Measurements from ENCODE around the gene IMMP2L. TPM values are rescaled to one million over a fixed set of nuclear protein-coding genes. Genes with fewer than 3 reads are reported as not detected.

Gene IMMP2L
- total and polyA plus RNA-seq, 2 of the 13 experiments (the other 11 are each of a cell fraction or from before 2014, with no cell fraction given) = 7.8 to 16.9 TPM

DNA sequence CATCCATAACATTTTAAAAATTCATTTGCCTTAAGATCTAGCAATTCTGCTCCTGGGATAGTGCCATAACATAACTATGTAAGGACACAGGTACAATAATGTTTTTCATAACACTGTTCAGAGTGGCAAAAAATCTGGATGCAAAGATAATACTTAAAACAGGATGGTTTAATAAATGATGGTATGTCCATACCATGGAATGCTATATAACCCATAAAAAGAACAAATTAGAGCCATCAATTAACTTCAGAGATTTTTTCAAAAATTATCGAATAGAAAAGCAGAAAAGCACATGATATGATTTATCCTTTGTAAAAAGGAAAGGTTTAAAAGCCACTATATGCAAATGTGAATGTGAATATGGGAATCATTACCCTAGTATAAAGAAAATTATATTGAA, 664.8 kb downstream of the IMMP2L start:
- ChIA-PET CTCF (ENCODE audit: low intra/inter-chr PET ratio, low total read pairs) (no interaction called here), POLR2A (no interaction called here)
- ATAC-seq (no peak), FAIRE-seq (no peak), DNase-seq (ENCODE audit: low spot score) (no peak)
- Histone ChIP-seq H3K36me3 (replicated peaks in 1 of 2; ENCODE audit: control insufficient read depth in 1 of 2, insufficient read depth in 2 of 2, low read length in 2 of 2) (no peaks in the 10 kb centered on the region), H4K20me1 (ENCODE audit: insufficient read depth, low read length) (no peaks in the 10 kb centered on the region), H3K79me2 (ENCODE audit: insufficient read depth, low read length) (no peaks in the 10 kb centered on the region), H3K9me3 (ENCODE audit: low read length) (no peaks in the 10 kb centered on the region), H3K27ac (ENCODE audit: extremely low read length, insufficient read depth, low read length) (no peak overlapping the region), H3K4me1 (ENCODE audit: insufficient read depth, low read length) (no peaks in the 10 kb centered on the region), H3K9ac (ENCODE audit: insufficient read depth, low read depth, low read length) (no peak overlapping the region), H3K4me3 (replicated peaks in 1 of 3; ENCODE audit: insufficient read depth in 1 of 3, low read depth in 2 of 3, low read length in 3 of 3) (no peak overlapping the region), H2AFZ (ENCODE audit: low read length) (no peak overlapping the region), H3K27me3 (ENCODE audit: control insufficient read depth in 1 of 2, insufficient read depth in 2 of 2, low read length in 2 of 2) (no peaks in the 10 kb centered on the region; a peak in 1 of 5 replicates), H3K4me2 (ENCODE audit: low read depth, low read length) (no peak overlapping the region)
- WGBS (ENCODE audit: low lambda C conversion rate) = 2% methylated on average over 1 of the region's 1 CpG
- BruUV-seq (replicated peaks) = no TSS peak
- TF ChIP-seq ZSCAN30 (CRISPR knock-in tag; IDR thresholded peaks at IDR 0.05) = no peak
- TF ChIP-seq HDAC2 (CRISPR knock-in tag; IDR thresholded peaks at IDR 0.05) = no peak
- no peak for TF ChIP-seq ARNTL (CRISPR knock-in tag; IDR thresholded peaks at IDR 0.05)
- no peak for TF ChIP-seq SMARCE1 (IDR thresholded peaks at IDR 0.05; ENCODE audit: borderline replicate concordance)
- TF ChIP-seq ZNF558 (CRISPR knock-in tag; IDR thresholded peaks at IDR 0.05; ENCODE audit: borderline replicate concordance) = no peak
- no peak for TF ChIP-seq GLI4 (CRISPR knock-in tag; IDR thresholded peaks at IDR 0.05; ENCODE audit: borderline replicate concordance)
- no peak for TF ChIP-seq ZNF639 (CRISPR knock-in tag; conservative IDR thresholded peaks at IDR 0.05)
- no peak for TF ChIP-seq IKZF4 (CRISPR knock-in tag; IDR thresholded peaks at IDR 0.05; ENCODE audit: borderline replicate concordance, low read depth, not compliant biosample characterization)
- no peak for TF ChIP-seq RARA (CRISPR knock-in tag; IDR thresholded peaks at IDR 0.05)
- no peak for TF ChIP-seq ARHGAP35 (CRISPR knock-in tag; IDR thresholded peaks at IDR 0.05; ENCODE audit: borderline replicate concordance)
- no peak for TF ChIP-seq ADNP (CRISPR knock-in tag; IDR thresholded peaks at IDR 0.05)
- TF ChIP-seq, protein P1, sequence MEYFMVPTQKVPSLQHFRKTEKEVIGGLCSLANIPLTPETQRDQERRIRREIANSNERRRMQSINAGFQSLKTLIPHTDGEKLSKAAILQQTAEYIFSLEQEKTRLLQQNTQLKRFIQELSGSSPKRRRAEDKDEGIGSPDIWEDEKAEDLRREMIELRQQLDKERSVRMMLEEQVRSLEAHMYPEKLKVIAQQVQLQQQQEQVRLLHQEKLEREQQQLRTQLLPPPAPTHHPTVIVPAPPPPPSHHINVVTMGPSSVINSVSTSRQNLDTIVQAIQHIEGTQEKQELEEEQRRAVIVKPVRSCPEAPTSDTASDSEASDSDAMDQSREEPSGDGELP (IDR thresholded peaks at IDR 0.05; ENCODE audit: borderline replicate concordance, low read depth) = no peak
- TF ChIP-seq, protein P2, sequence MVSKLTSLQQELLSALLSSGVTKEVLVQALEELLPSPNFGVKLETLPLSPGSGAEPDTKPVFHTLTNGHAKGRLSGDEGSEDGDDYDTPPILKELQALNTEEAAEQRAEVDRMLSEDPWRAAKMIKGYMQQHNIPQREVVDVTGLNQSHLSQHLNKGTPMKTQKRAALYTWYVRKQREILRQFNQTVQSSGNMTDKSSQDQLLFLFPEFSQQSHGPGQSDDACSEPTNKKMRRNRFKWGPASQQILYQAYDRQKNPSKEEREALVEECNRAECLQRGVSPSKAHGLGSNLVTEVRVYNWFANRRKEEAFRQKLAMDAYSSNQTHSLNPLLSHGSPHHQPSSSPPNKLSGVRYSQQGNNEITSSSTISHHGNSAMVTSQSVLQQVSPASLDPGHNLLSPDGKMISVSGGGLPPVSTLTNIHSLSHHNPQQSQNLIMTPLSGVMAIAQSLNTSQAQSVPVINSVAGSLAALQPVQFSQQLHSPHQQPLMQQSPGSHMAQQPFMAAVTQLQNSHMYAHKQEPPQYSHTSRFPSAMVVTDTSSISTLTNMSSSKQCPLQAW (CRISPR knock-in tag; IDR thresholded peaks at IDR 0.05) = no peak
- no peak for TF ChIP-seq ZXDC (CRISPR knock-in tag; IDR thresholded peaks at IDR 0.05)
- no peak for TF ChIP-seq BORCS8-MEF2B (CRISPR knock-in tag; IDR thresholded peaks at IDR 0.05)
- TF ChIP-seq, protein P3, sequence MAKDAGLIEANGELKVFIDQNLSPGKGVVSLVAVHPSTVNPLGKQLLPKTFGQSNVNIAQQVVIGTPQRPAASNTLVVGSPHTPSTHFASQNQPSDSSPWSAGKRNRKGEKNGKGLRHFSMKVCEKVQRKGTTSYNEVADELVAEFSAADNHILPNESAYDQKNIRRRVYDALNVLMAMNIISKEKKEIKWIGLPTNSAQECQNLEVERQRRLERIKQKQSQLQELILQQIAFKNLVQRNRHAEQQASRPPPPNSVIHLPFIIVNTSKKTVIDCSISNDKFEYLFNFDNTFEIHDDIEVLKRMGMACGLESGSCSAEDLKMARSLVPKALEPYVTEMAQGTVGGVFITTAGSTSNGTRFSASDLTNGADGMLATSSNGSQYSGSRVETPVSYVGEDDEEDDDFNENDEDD (CRISPR knock-in tag; IDR thresholded peaks at IDR 0.05; ENCODE audit: borderline replicate concordance) = no peak
- TF ChIP-seq SOX5 (CRISPR knock-in tag; IDR thresholded peaks at IDR 0.05; ENCODE audit: borderline replicate concordance) = no peak
- in situ Hi-C loops (cut with HindIII; ENCODE audit: extremely low pct_ligation_motif_present, low pct_unique_long_range_greater_than_20kb) = no loop called here
- intact Hi-C loops (cut with micrococcal nuclease; ENCODE audit: unreplicated experiment) = no loop called here

Data from HepG2 (cell line).